Measurements from ENCODE around the gene BRPF1.
"Not testable (repeated sequence)": the region's sequence is repeated elsewhere in the genome, so short reads cannot be mapped to it uniquely, and the experiment has no call there.

The BRPF1 gene

GRCh38 chr3:9769426-9770275, 38.1 kb downstream of the BRPF1 start, which contains the start of gene CAMK1:
Gene CAMK1 (minus strand): TSS chr3:9769947. CDS start chr3:9767749, 2,198 bp downstream.
- DNase-seq: peak; percentile 50

GRCh38 chr3:9770276-9770812, 38.8 kb downstream of the BRPF1 start:
- DNase-seq: no peak

- DNase-seq: not testable (repeated sequence)
These were observed 39.5 kb downstream of the BRPF1 start for GRCh38 chr3:9771007-9771406.

- DNase-seq: no peak
These were observed 45.6 kb downstream of the BRPF1 start for GRCh38 chr3:9776896-9777693.

- no peak for DNase-seq
These were observed 46.1 kb downstream of the BRPF1 start for GRCh38 chr3:9777694-9778021.

- DNase-seq: no peak
These were observed 46.9 kb downstream of the BRPF1 start for GRCh38 chr3:9778143-9779074.

GRCh38 chr3:9779075-9779593, 47.6 kb downstream of the BRPF1 start:
- DNase-seq: no peak

- peak; percentile 57 for DNase-seq
These were observed 48.4 kb downstream of the BRPF1 start for GRCh38 chr3:9779721-9780457.

- no peak for DNase-seq
These were observed 48.9 kb downstream of the BRPF1 start for GRCh38 chr3:9780458-9780812.

GRCh38 chr3:9780910-9781309, 49.4 kb downstream of the BRPF1 start:
- DNase-seq: no peak

- DNase-seq: no peak
These were observed 50.0 kb downstream of the BRPF1 start for GRCh38 chr3:9781551-9781950.

GRCh38 chr3:9781978-9782603, 50.6 kb downstream of the BRPF1 start:
- DNase-seq: no peak

- DNase-seq: peak; percentile 49
These were observed 51.2 kb downstream of the BRPF1 start for GRCh38 chr3:9782770-9783169.

GRCh38 chr3:9783954-9784353, 52.4 kb downstream of the BRPF1 start:
- no peak for DNase-seq

GRCh38 chr3:9784965-9785364, 53.4 kb downstream of the BRPF1 start:
- DNase-seq: no peak

- no peak for DNase-seq
These were observed 54.1 kb downstream of the BRPF1 start for GRCh38 chr3:9785602-9786001.

GRCh38 chr3:9786209-9786739, 54.7 kb downstream of the BRPF1 start:
- no peak for DNase-seq

GRCh38 chr3:9786825-9787669, 55.5 kb downstream of the BRPF1 start:
- DNase-seq: no peak

- no peak for DNase-seq
These were observed 56.2 kb downstream of the BRPF1 start for GRCh38 chr3:9787714-9788113.

- DNase-seq: no peak
These were observed 59.6 kb downstream of the BRPF1 start for GRCh38 chr3:9791127-9791526.
